ENCODE data around the gene RFWD3. TPM values are rescaled to one million over a fixed set of nuclear protein-coding genes. Genes with fewer than 3 reads are reported as not detected.

Gene RFWD3
- total and polyA plus RNA-seq, 2 of the 8 experiments (the other 6 are each of a cell fraction or from before 2014, with no cell fraction given): 67.1 to 114 TPM

DNA sequence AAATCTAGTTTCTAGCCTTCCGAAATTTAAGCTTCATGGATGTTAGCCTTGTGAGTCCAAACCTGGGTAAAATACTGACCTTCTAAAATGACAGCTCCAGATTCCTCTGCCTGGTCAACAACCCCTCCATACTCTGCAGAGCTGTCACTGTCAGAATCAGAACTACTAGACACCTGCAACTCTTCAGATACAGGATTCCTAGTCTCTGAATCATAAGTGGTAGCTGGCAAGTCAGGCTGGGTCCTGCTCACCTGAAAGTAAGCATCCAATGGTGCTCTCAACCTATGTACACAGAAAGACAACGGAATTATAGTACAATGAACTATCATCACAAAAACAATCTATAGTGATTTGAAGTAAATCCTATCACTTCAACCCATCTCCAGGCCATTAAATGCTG is 14.8 kb downstream of the RFWD3 start:
- Histone ChIP-seq H4K5ac (ENCODE audit: insufficient read length, low read depth, low read length) (no peak overlapping the region), H4K20me1 (replicated peaks in 1 of 2; ENCODE audit: control insufficient read depth in 1 of 2, insufficient read depth in 2 of 2, low read length in 2 of 2) (peaks cover 6 to 14% of the 10 kb centered on the region in 2 experiments), H3K56ac (replicated peaks; ENCODE audit: insufficient read length, low read depth, low read length) (no peak overlapping the region), H3K79me2 (ENCODE audit: control insufficient read depth in 1 of 2, insufficient read depth in 2 of 2, low read length in 2 of 2) (peaks cover 3 to 80% of the 10 kb centered on the region in 2 experiments; a peak in 3 of 4 replicates), H3K36me3 (ENCODE audit: control insufficient read depth in 2 of 4, insufficient read depth in 4 of 4, low read length in 3 of 4) (peaks cover 29 to 87% (median 56%) of the 10 kb centered on the region in 4 experiments), H2BK20ac (ENCODE audit: low read length) (no peak overlapping the region), H2BK5ac (ENCODE audit: low read depth, low read length) (no peak overlapping the region), H2AK5ac (ENCODE audit: low read depth, low read length) (no peak overlapping the region), H2AFZ (ENCODE audit: low read length) (no peak overlapping the region), H3K4me2 (ENCODE audit: insufficient read depth in 1 of 2, low read depth in 2 of 2, low read length in 2 of 2) (no peak overlapping the region), H3K27me3 (replicated peaks in 1 of 4; ENCODE audit: control insufficient read depth in 3 of 4, extremely low read depth in 1 of 4, insufficient read depth in 3 of 4, low read length in 3 of 4) (no peaks in the 10 kb centered on the region), H3K18ac (ENCODE audit: extremely low read depth, low read length) (no peak overlapping the region), H3K4me3 (ENCODE audit: extremely low read depth in 1 of 4, insufficient read depth in 2 of 4, low read depth in 3 of 4, low read length in 4 of 4) (no peak overlapping the region), H3K14ac (ENCODE audit: insufficient read length) (no peak overlapping the region), H3K27ac (ENCODE audit: low read depth, low read length) (no peak overlapping the region), H4K91ac (replicated peaks; ENCODE audit: insufficient read length, low read length) (no peak overlapping the region), H2BK12ac (ENCODE audit: low read depth, low read length) (no peak overlapping the region), H3K4me1 (replicated peaks in 1 of 4; ENCODE audit: control insufficient read depth in 3 of 4, insufficient read depth in 4 of 4, low read length in 3 of 4) (no peaks in the 10 kb centered on the region), H2BK120ac (replicated peaks; ENCODE audit: low read depth, low read length) (no peak overlapping the region), H3K23ac (ENCODE audit: insufficient read length) (no peak overlapping the region), H2BK15ac (ENCODE audit: low read length) (no peak overlapping the region), H3K9ac (replicated peaks in 1 of 4; ENCODE audit: extremely low read depth in 1 of 4, low read depth in 3 of 4, low read length in 3 of 4) (no peak overlapping the region), H4K8ac (ENCODE audit: extremely low read depth, insufficient read depth, low read length) (no peak overlapping the region), H3K23me2 (ENCODE audit: low read depth, low read length) (no peaks in the 10 kb centered on the region), H3K9me3 (ENCODE audit: insufficient read depth in 2 of 2, low read depth in 1 of 2, low read length in 1 of 2) (no peaks in the 10 kb centered on the region), H3K79me1 (ENCODE audit: low read depth, low read length) (peaks cover 7% of the 10 kb centered on the region; the same call in 1 of the 2 replicates), H3K4ac (replicated peaks; ENCODE audit: insufficient read length, low read depth, low read length) (no peak overlapping the region)
- 79% methylated on average over 2 of the region's 2 CpGs; no CpG with 5 or more reads in 1 of the 2 experiments for WGBS, 2 experiments (ENCODE audit: extremely low coverage in 1 of 2, insufficient coverage in 1 of 2, insufficient read length in 1 of 2, insufficient replicate concordance in 2 of 2, low coverage in 1 of 2, low lambda C conversion rate in 2 of 2, missing lambda C conversion rate in 1 of 2)
- TF ChIP-seq GABPA (IDR thresholded peaks at IDR 0.05; ENCODE audit: borderline replicate concordance, insufficient read depth, low read length) (no peak), KDM4A (IDR thresholded peaks at IDR 0.05; ENCODE audit: low read depth, low read length, severe bottlenecking) (no peak)
- DNase-seq (ENCODE audit: low read depth in 1 of 2, low spot score in 2 of 2): no peak
- POLR2A ChIA-PET (ENCODE audit: partially characterized antibody): interaction anchor here (0.8 to 2.0 kb wide), 10 partner anchors 8 to 176 kb away, joined by 3 to 7 read pairs (median 4); partner anchors contain the start of gene RFWD3
- CTCF ChIA-PET (ENCODE audit: partially characterized antibody): interaction anchor here (0.6 to 2.2 kb wide), 28 partner anchors 8 to 287 kb away, joined by 3 to 13 read pairs (median 3); no protein-coding TSS in a partner anchor
- no peak for FAIRE-seq

Data from H1 (cell line).